Coronary artery (tissue), 2 donors: ENCODE measurements around the gene USP12.

Experiments used
- DNase-seq: peaks from one replicate; pipeline ENCODE4 v3.0.0-alpha.2; 2017; ENCODE audit warnings: low spot score
- H3K27ac ChIP-seq, 2 donors: fragments of 200-600 bp; sonication (generic); one replicate each; pipeline ENCODE4 v1.5.1; 2016 to 2019
- H3K4me3 ChIP-seq: fragments of 200-600 bp; sonication (generic); 2 replicates; pipeline ENCODE4 v1.5.1; 2016; ENCODE audit warnings: mild to moderate bottlenecking, moderate library complexity
- TF ChIP-seq, protein P1 (sequence below): fragments of 200-600 bp; sonication (generic); IDR thresholded peaks from one replicate; pipeline ENCODE4 v1.5.1; 2019; ENCODE audit warnings: antibody characterized with exemption

The USP12 gene

DNA sequence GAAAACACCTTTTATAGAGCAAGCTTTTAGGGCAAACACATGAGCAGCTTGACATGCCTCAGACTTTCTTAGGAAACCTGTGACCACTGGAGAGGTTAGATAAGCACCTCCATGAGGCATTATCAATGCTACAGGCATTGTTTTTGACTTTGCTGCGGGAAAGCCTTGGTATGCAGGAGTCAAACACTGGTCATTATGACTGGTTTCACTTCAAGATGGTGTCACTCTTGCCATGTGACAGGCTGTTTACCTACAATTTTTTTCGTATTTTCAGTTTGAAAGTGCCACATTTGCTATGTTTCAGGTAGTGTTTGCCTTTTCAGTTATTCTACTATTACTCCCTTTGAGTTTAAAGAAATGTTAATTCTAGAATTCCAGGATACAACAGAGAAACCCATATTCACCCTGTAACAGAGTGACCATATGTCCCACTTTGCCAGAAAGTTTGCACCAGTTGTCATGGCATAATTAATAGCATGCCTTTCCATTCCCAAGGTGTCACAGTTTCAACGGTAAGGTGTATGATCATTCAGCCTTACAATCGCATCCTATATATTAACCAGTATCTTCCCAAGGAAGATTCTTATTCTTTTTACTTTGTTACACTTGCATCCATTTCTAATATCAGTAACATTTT is 33.0 kb downstream of the USP12 start:
- no peak for DNase-seq
- TF ChIP-seq, protein P1, sequence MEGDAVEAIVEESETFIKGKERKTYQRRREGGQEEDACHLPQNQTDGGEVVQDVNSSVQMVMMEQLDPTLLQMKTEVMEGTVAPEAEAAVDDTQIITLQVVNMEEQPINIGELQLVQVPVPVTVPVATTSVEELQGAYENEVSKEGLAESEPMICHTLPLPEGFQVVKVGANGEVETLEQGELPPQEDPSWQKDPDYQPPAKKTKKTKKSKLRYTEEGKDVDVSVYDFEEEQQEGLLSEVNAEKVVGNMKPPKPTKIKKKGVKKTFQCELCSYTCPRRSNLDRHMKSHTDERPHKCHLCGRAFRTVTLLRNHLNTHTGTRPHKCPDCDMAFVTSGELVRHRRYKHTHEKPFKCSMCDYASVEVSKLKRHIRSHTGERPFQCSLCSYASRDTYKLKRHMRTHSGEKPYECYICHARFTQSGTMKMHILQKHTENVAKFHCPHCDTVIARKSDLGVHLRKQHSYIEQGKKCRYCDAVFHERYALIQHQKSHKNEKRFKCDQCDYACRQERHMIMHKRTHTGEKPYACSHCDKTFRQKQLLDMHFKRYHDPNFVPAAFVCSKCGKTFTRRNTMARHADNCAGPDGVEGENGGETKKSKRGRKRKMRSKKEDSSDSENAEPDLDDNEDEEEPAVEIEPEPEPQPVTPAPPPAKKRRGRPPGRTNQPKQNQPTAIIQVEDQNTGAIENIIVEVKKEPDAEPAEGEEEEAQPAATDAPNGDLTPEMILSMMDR = no peak
- no peak overlapping the region for H3K27ac ChIP-seq

DNA sequence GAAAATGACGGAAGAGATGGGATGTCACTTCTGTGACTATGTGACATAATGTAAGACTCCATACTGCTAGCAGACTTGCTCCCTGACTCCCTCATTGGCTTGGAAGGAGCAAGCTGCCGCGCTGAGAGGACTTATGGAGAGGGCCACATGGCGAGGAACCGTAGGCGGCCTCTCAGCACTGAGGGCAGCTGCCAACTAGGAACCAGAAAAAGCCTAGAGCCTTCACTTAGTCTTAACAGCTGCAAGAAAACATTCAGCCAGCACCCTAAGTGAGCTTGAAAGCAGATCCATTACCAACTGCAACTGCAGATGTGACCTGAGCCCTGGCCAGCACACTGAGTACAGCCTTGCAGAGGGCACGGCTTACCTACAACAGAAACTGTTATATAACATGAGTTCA is 33.9 kb downstream of the USP12 start:
- Histone ChIP-seq H3K4me3 (no peak overlapping the region), H3K27ac (no peak overlapping the region)
- DNase-seq = no peak
- TF ChIP-seq, protein P1 = no peak

More for the DNA sequence above, 33.0 kb downstream of the USP12 start:
- H3K4me3 ChIP-seq = no peak overlapping the region

DNA sequence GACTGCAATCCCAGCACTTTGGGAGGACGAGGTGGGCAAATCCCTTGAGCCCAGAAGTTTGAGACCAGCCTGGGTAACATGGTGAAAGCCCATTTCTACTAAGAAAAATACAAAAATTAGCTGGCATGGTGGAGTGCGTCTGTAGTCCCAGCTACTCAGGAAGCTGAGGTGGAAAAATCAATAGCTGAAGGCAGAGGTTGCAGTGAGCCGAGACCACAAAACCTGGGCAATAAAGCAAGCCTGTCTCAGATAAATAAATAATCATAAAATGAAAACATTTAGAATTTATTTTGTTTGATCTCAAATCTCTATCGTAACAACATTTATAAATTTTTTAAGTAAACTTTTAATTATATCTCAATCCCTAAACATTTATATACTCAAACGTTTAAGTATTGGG is 36.6 kb downstream of the USP12 start:
- no peak overlapping the region for H3K4me3 ChIP-seq
- TF ChIP-seq, protein P1 = no peak
- no peak for DNase-seq
- H3K27ac ChIP-seq = no peak overlapping the region

DNA sequence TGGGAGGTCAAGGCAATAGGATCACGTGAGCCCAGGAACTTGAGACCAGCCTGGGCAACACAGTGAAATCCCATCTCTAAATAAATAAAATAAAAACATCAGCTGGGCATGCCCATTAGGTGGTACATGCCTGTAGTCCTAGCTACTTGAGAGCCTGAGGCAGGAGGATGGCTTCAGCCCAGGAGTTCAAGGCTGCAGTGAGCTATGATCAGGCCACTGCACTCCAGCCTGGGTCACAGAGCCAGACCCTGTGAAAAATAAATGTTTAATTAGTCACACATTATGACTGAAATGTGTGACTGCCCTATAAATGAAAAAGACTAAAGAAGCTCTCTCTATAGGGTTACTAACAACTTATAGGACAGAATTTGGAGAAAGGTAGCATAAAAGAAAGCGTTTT is 37.7 kb downstream of the USP12 start:
- Histone ChIP-seq H3K27ac (no peak overlapping the region), H3K4me3 (no peak overlapping the region)
- TF ChIP-seq, protein P1 = no peak
- no peak for DNase-seq

DNA sequence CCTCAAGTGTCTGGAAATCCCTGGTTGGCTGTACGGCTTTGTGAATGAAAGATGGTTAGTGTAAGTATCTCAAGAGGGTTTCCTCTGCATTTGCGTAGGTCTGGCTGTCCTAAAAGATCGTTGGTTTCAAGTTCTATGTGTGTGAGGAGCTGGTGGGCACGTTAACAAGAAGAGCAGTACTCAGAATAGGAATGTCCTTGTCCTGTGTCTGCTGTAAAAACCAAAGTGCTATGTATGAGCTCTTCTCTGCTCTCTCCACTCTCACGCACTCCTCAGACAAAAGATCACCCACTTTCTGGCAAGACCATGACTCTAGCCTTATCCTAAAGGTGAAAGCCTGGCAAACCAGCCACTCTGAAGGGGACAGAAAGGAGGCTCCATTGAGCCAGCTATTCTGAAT is 39.1 kb downstream of the USP12 start:
- TF ChIP-seq, protein P1 = no peak
- no peak for DNase-seq
- no peak overlapping the region for H3K27ac ChIP-seq
- no peak overlapping the region for H3K4me3 ChIP-seq

DNA sequence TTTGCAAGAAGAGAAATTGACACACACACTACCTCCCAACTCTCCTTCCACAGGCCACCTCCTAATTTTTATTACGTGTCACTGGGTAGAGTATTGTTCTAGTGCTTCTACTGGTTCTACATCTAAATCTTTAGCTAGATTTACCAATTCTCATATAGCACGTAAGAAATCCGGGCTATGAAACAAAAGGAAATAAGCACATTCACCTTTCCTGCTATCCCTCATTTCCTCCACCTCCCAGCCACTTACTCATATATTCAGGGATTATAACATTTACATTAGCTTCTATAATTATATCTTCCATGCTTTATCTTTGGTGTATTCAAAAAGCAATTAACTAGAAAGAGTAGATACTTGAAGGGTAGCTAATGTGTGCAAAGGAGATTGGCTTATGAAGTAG is 39.7 kb downstream of the USP12 start:
- H3K4me3 ChIP-seq = no peak overlapping the region
- no peak overlapping the region for H3K27ac ChIP-seq
- TF ChIP-seq, protein P1 = no peak
- DNase-seq = no peak

DNA sequence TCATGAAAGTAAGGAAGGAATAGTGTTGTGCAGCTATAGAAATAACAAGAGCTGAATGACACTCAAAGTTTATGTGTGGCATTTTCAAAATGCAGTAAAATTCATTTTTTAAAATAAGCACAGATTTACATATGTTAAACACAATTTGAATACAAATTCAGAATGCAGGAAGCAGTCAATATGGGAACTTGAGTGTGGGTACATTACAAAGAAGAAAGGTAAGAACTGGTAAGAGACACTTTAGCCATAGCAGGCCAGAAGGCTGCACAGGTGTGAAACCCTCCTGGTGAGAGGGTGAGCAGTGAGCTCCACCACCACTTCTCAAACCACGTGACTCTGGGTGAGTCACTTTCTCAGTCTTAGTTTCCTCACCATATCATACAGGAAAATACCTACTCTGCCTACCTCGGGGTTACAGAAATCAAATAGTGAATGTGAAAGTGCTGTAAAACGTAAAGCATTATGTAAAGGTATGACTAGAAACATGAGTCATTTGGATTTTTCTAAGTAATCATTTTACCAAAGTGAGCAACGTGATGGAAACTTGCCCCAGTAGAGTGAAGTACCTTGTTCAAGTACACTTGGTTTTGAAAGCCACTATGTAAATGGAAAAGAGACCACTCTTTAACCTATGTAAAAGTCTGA is 40.5 kb downstream of the USP12 start:
- Histone ChIP-seq H3K4me3 (no peak overlapping the region), H3K27ac (peak overlapping the region in 1 of 2 donors; percentile 21)
- DNase-seq = no peak
- TF ChIP-seq, protein P1 = no peak
